NT2/D1 (cell line): ENCODE results near the gene METTL16.

Experiments
- YY1 ChIP-seq: IDR thresholded peaks from 2 replicates; pipeline ENCODE4 v1.6.1; 2011; ENCODE audit not compliant: insufficient read length, insufficient read depth
- ZNF274 ChIP-seq: IDR thresholded peaks from 2 replicates; pipeline ENCODE4 v1.6.1; 2011; ENCODE audit warnings: mild to moderate bottlenecking, low read depth, low read length

GRCh38 chr17:2374549-2375285 lies 137.0 kb downstream of the METTL16 start:
- TF ChIP-seq ZNF274 (no peak), YY1 (no peak)
